DOHH2 (cell line): ENCODE data around the gene CRHR1.

Experiments used
- H3F3A ChIP-seq: fragments of 200-600 bp; sonication (generic), shearing (Covaris generic); 2 replicates; pipeline ENCODE4 v1.6.0; 2016; ENCODE audit warnings: antibody characterized with exemption, mild to moderate bottlenecking; ENCODE audit not compliant: control insufficient read depth, insufficient read depth
- H3K27ac ChIP-seq: fragments of 200-600 bp; sonication (generic); 2 replicates; pipeline ENCODE4 v1.5.1; 2014; ENCODE audit warnings: low read depth, mild to moderate bottlenecking, low read length, moderate library complexity
- H3K27me3 ChIP-seq: fragments of 200-600 bp; sonication (generic); 2 replicates; pipeline ENCODE4 v1.6.1; 2014; ENCODE audit warnings: mild to moderate bottlenecking, low read length, mixed read lengths; ENCODE audit not compliant: control insufficient read depth
- H3K36me3 ChIP-seq: fragments of 200-600 bp; sonication (generic); 2 replicates; pipeline ENCODE4 v1.6.1; 2014; ENCODE audit warnings: mild to moderate bottlenecking, low read length, moderate library complexity, mixed read lengths; ENCODE audit not compliant: control insufficient read depth
- H3K4me1 ChIP-seq: fragments of 200-600 bp; sonication (generic); 2 replicates; pipeline ENCODE4 v1.6.1; 2014; ENCODE audit warnings: mild to moderate bottlenecking, low read length, mixed read lengths; ENCODE audit not compliant: control insufficient read depth
- H3K4me2 ChIP-seq: fragments of 200-600 bp; sonication (generic); 2 replicates; pipeline ENCODE4 v1.6.0; 2014; ENCODE audit warnings: mild to moderate bottlenecking, low read length, moderate library complexity
- H3K4me3 ChIP-seq: fragments of 200-600 bp; sonication (generic); 2 replicates; pipeline ENCODE4 v1.5.1; 2014; ENCODE audit warnings: mild to moderate bottlenecking, low read length, mixed read lengths
- H3K79me2 ChIP-seq: fragments of 200-600 bp; sonication (generic); 2 replicates; pipeline ENCODE4 v1.6.1; 2014; ENCODE audit warnings: mild to moderate bottlenecking, low read length, mixed read lengths; ENCODE audit not compliant: control insufficient read depth
- H3K9me2 ChIP-seq: fragments of 200-600 bp; sonication (generic); replicated peaks from 2 replicates; pipeline ENCODE4 v1.6.1; 2014; ENCODE audit warnings: mild to moderate bottlenecking, low read length, mixed read lengths; ENCODE audit not compliant: control insufficient read depth
- H3K9me3 ChIP-seq: fragments of 200-600 bp; sonication (generic); 2 replicates; pipeline ENCODE4 v1.6.1; 2014; ENCODE audit warnings: antibody characterized with exemption, low read length, mixed read lengths; ENCODE audit not compliant: control insufficient read depth, insufficient read depth
- H4K20me1 ChIP-seq: fragments of 200-600 bp; sonication (generic); 2 replicates; pipeline ENCODE4 v1.6.0; 2014; ENCODE audit warnings: low read depth, mild to moderate bottlenecking, antibody characterized with exemption, low read length, moderate library complexity; ENCODE audit not compliant: control insufficient read depth, insufficient read depth
- CTCF ChIP-seq: fragments of 200-600 bp; sonication (generic); IDR thresholded peaks from one replicate; pipeline ENCODE4 v1.5.1; 2014; ENCODE audit warnings: antibody characterized with exemption, mild to moderate bottlenecking, low read depth, low read length; ENCODE audit not compliant: poor library complexity, severe bottlenecking
- EZH2phosphoT487 ChIP-seq: fragments of 200-600 bp; sonication (generic); IDR thresholded peaks from 2 replicates; pipeline ENCODE4 v1.6.1; 2017; ENCODE audit warnings: borderline replicate concordance, mild to moderate bottlenecking, antibody characterized with exemption, low read length, moderate library complexity, mixed read lengths

Gene CRHR1

GRCh38 chr17:45845376-45846185 is 61.5 kb downstream of the CRHR1 start:
- Histone ChIP-seq H3K27me3 (peaks cover 6% of the 10 kb centered on the region; the same call in 1 of the 2 replicates), H3K4me2 (no peak overlapping the region), H3K36me3 (no peaks in the 10 kb centered on the region), H3K4me1 (no peaks in the 10 kb centered on the region), H3K4me3 (no peak overlapping the region), H3K79me2 (no peaks in the 10 kb centered on the region), H3K27ac (no peak overlapping the region), H3F3A (no peaks in the 10 kb centered on the region), H3K9me2 (no peaks in the 10 kb centered on the region), H4K20me1 (no peaks in the 10 kb centered on the region), H3K9me3 (no peaks in the 10 kb centered on the region)
- TF ChIP-seq CTCF (no peak), EZH2phosphoT487 (no peak)

GRCh38 chr17:45846223-45846622 is 62.1 kb downstream of the CRHR1 start:
- Histone ChIP-seq H3K9me2 (no peaks in the 10 kb centered on the region), H3F3A (no peaks in the 10 kb centered on the region), H3K27ac (no peak overlapping the region), H3K79me2 (no peaks in the 10 kb centered on the region), H3K36me3 (no peaks in the 10 kb centered on the region), H3K27me3 (peaks cover 5% of the 10 kb centered on the region; the same call in 1 of the 2 replicates), H3K4me2 (no peak overlapping the region), H4K20me1 (no peaks in the 10 kb centered on the region), H3K4me3 (no peak overlapping the region), H3K9me3 (no peaks in the 10 kb centered on the region), H3K4me1 (no peaks in the 10 kb centered on the region)
- TF ChIP-seq EZH2phosphoT487 (no peak), CTCF (no peak)

- H3K79me2 ChIP-seq: no peaks in the 10 kb centered on the region
- H3K36me3 ChIP-seq: no peaks in the 10 kb centered on the region
- H3K27ac ChIP-seq: no peak overlapping the region
- TF ChIP-seq CTCF: no peak
- no peak for TF ChIP-seq EZH2phosphoT487
- H3K4me2 ChIP-seq: no peak overlapping the region
- H3K4me3 ChIP-seq: no peak overlapping the region
- H3F3A ChIP-seq: no peaks in the 10 kb centered on the region
- no peaks in the 10 kb centered on the region for H3K4me1 ChIP-seq
- H4K20me1 ChIP-seq: no peaks in the 10 kb centered on the region
- H3K27me3 ChIP-seq: peaks cover 2% of the 10 kb centered on the region
- H3K9me3 ChIP-seq: no peaks in the 10 kb centered on the region
- H3K9me2 ChIP-seq: no peaks in the 10 kb centered on the region
These were observed 62.5 kb downstream of the CRHR1 start for GRCh38 chr17:45846646-45847045.
